Measurements from ENCODE around the gene RHOV. TPM values are rescaled to one million over a fixed set of nuclear protein-coding genes. Genes with fewer than 3 reads are reported as not detected.

The RHOV gene
- total and polyA plus RNA-seq, 2 donors (not counting 1 experiment from before 2014, with no cell fraction given): not detected

DNA sequence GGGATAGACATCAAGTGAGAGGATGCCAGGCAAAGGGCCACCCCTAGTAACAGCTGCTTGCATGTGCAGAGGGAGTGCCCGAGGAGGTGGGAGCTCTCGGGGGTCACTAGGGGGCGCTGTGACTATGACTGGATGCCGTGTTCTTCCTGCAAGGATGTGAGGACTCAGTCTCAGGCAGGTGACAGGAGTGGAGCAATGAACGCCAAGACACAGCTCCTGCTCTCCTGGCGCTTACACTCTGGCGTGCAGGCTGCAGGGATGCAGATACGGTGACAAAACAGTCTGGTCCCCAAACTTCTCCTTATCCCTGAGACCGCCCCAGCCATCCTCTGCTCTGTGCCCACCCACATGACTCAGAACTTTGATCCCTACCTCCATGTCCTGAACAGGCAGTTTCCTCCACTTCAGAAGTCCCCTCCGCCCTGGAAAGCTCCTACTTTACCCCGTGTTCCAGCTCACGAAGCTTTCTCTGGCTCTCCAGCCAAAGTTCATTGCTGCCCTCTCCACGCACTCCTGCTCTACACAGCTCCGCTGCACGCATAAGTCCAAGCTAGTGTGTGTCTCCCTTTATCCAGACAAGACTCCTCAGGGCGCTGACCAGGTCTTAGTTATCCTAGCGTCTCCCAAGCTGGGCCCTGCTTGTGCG is 14.7 kb downstream of the RHOV start:
- no peaks in the 10 kb centered on the region for H4K20me1 ChIP-seq (ENCODE audit: control insufficient read depth, extremely low read depth, insufficient read depth, low read length)
- peak; percentile 62 to 73 for DNase-seq (ENCODE audit: low read depth in 2 of 2)
- H3K27me3 ChIP-seq (ENCODE audit: control insufficient read depth, insufficient read depth, low read length): no peaks in the 10 kb centered on the region
- H2AFZ ChIP-seq (ENCODE audit: low read length): no peak overlapping the region
- H3K36me3 ChIP-seq (ENCODE audit: control insufficient read depth, insufficient read depth, low read length): no peaks in the 10 kb centered on the region
- no peak overlapping the region for H3K4me2 ChIP-seq (ENCODE audit: extremely low read depth, insufficient read depth, low read length)
- H3K9ac ChIP-seq (ENCODE audit: insufficient read depth, low read length): no peak overlapping the region
- H3K9me3 ChIP-seq (ENCODE audit: control insufficient read depth, insufficient read depth, low read depth, low read length): no peaks in the 10 kb centered on the region
- H3K4me3 ChIP-seq (replicated peaks in 1 of 4; ENCODE audit: control extremely low read depth in 1 of 4, insufficient read depth in 1 of 4, low read depth in 3 of 4, low read length in 4 of 4): no peak overlapping the region
- TF ChIP-seq, protein P1, sequence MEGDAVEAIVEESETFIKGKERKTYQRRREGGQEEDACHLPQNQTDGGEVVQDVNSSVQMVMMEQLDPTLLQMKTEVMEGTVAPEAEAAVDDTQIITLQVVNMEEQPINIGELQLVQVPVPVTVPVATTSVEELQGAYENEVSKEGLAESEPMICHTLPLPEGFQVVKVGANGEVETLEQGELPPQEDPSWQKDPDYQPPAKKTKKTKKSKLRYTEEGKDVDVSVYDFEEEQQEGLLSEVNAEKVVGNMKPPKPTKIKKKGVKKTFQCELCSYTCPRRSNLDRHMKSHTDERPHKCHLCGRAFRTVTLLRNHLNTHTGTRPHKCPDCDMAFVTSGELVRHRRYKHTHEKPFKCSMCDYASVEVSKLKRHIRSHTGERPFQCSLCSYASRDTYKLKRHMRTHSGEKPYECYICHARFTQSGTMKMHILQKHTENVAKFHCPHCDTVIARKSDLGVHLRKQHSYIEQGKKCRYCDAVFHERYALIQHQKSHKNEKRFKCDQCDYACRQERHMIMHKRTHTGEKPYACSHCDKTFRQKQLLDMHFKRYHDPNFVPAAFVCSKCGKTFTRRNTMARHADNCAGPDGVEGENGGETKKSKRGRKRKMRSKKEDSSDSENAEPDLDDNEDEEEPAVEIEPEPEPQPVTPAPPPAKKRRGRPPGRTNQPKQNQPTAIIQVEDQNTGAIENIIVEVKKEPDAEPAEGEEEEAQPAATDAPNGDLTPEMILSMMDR (conservative IDR thresholded peaks at IDR 0.05 in 1 of 2, IDR thresholded peaks at IDR 0.05 in 1 of 2; ENCODE audit: low read depth in 1 of 2, low read length in 2 of 2): peak; percentile 59 to 86
- no peak for TF ChIP-seq EZH2 (IDR thresholded peaks at IDR 0.05; ENCODE audit: low read length, missing control alignments)
- H3K4me1 ChIP-seq (ENCODE audit: control insufficient read depth, extremely low read depth, insufficient read depth, low read length): no peaks in the 10 kb centered on the region
- no peaks in the 10 kb centered on the region for H3K79me2 ChIP-seq (ENCODE audit: control insufficient read depth, insufficient read depth, low read length)
- no peak overlapping the region for H3K27ac ChIP-seq (ENCODE audit: insufficient read depth, low read length)

DNA sequence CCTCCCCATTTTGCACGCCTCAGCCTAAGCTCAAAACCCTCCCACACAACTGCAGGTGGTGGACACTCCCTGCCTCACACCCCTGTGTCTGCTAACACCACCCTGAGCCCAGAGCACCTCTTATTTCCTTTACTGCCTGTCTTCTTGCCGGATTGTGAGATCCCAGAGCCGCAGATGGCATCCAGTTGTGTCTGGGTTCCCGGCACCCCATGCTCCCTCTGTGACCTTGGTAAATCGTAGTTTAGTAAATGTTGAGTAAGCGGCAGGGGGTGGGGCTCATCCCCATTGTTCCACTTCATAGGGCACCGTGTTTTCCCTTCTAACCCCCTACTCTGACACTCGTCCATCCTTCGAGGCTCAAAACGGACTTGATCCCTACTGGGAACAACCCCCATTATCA is 15.3 kb downstream of the RHOV start:
- no peak for DNase-seq (ENCODE audit: low read depth in 2 of 2)
- Histone ChIP-seq H4K20me1 (ENCODE audit: control insufficient read depth, extremely low read depth, insufficient read depth, low read length) (no peaks in the 10 kb centered on the region), H3K9me3 (ENCODE audit: control insufficient read depth, insufficient read depth, low read depth, low read length) (no peaks in the 10 kb centered on the region), H2AFZ (ENCODE audit: low read length) (no peak overlapping the region), H3K36me3 (ENCODE audit: control insufficient read depth, insufficient read depth, low read length) (no peaks in the 10 kb centered on the region), H3K27ac (ENCODE audit: insufficient read depth, low read length) (no peak overlapping the region), H3K79me2 (ENCODE audit: control insufficient read depth, insufficient read depth, low read length) (no peaks in the 10 kb centered on the region), H3K27me3 (ENCODE audit: control insufficient read depth, insufficient read depth, low read length) (no peaks in the 10 kb centered on the region), H3K4me2 (ENCODE audit: extremely low read depth, insufficient read depth, low read length) (no peak overlapping the region), H3K9ac (ENCODE audit: insufficient read depth, low read length) (no peak overlapping the region), H3K4me1 (ENCODE audit: control insufficient read depth, extremely low read depth, insufficient read depth, low read length) (no peaks in the 10 kb centered on the region), H3K4me3 (replicated peaks in 1 of 4; ENCODE audit: control extremely low read depth in 1 of 4, insufficient read depth in 1 of 4, low read depth in 3 of 4, low read length in 4 of 4) (no peak overlapping the region)
- no peak for TF ChIP-seq EZH2 (IDR thresholded peaks at IDR 0.05; ENCODE audit: low read length, missing control alignments)
- TF ChIP-seq, protein P1 (conservative IDR thresholded peaks at IDR 0.05 in 1 of 2, IDR thresholded peaks at IDR 0.05 in 1 of 2; ENCODE audit: low read depth in 1 of 2, low read length in 2 of 2): no peak

DNA sequence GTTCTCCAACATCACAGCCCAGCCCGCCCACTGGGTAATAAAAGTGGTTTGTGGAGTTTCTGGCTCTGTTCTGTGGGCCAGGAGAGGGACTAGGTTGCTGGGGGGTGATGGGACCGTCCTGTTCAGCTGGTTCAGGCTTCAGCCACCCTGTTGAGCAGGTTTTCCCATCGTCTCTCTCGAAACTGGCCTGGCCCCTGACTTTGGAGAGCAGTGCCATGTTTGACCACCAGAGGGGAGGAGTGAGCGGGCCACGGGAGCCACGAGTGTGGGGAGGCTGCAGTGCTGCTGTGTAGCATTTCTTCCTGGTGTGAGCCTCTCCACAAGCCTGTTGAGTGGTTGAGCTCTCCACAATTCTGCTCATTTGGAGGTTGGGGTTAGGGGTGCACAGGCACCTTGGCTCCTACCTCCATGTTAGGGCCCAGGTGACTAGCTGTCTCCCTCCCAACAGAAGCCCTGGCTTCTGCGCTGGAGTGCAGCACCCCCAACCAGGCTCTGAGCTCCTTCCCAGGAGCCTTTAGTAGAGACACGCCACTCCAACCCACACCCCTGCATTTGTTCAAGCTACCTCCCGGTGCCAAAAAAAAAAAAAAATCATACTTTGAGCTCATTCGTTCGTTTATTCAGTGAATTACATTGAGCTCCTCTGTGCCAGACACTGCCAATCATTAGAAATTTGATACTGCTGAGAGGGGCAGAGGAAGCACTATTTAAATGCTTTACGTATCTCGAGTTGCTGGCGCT is 16.3 kb downstream of the RHOV start:
- Histone ChIP-seq H3K79me2 (ENCODE audit: control insufficient read depth, insufficient read depth, low read length) (no peaks in the 10 kb centered on the region), H4K20me1 (ENCODE audit: control insufficient read depth, extremely low read depth, insufficient read depth, low read length) (no peaks in the 10 kb centered on the region), H2AFZ (ENCODE audit: low read length) (peak overlapping the region; percentile 16), H3K27ac (ENCODE audit: insufficient read depth, low read length) (no peak overlapping the region), H3K27me3 (ENCODE audit: control insufficient read depth, insufficient read depth, low read length) (no peaks in the 10 kb centered on the region), H3K36me3 (ENCODE audit: control insufficient read depth, insufficient read depth, low read length) (no peaks in the 10 kb centered on the region), H3K4me2 (ENCODE audit: extremely low read depth, insufficient read depth, low read length) (no peak overlapping the region), H3K9ac (ENCODE audit: insufficient read depth, low read length) (no peak overlapping the region), H3K9me3 (ENCODE audit: control insufficient read depth, insufficient read depth, low read depth, low read length) (no peaks in the 10 kb centered on the region), H3K4me1 (ENCODE audit: control insufficient read depth, extremely low read depth, insufficient read depth, low read length) (no peaks in the 10 kb centered on the region), H3K4me3 (replicated peaks in 1 of 4; ENCODE audit: control extremely low read depth in 1 of 4, insufficient read depth in 1 of 4, low read depth in 3 of 4, low read length in 4 of 4) (no peak overlapping the region)
- TF ChIP-seq, protein P1 (conservative IDR thresholded peaks at IDR 0.05 in 1 of 2, IDR thresholded peaks at IDR 0.05 in 1 of 2; ENCODE audit: low read depth in 1 of 2, low read length in 2 of 2): peak; percentile 92 to 99
- no peak for TF ChIP-seq EZH2 (IDR thresholded peaks at IDR 0.05; ENCODE audit: low read length, missing control alignments)
- peak; percentile 33 to 52 for DNase-seq (ENCODE audit: low read depth in 2 of 2)

All from fibroblast of lung (primary cell).